Type B pancreatic cell (in vitro differentiated cells): ENCODE results near the gene AFF2. TPM values are rescaled to one million over a fixed set of nuclear protein-coding genes. Genes with fewer than 3 reads are reported as not detected.
A peak's percentile ranks its signal among the peaks of the same experiment; 100 is the strongest.

ENCODE experiments used
- DNase-seq: peaks from one replicate; pipeline ENCODE4 v3.0.0; 2021; ENCODE audit warnings: mixed read lengths; ENCODE audit not compliant: unreplicated experiment; ENCODE audit errors: extremely low spot score
- H3K27ac Mint-ChIP-seq: 2 replicates; pipeline ENCODE4 v1.8.0; 2021; ENCODE audit warnings: mild to moderate bottlenecking, mixed read lengths
- H3K27me3 Mint-ChIP-seq: 2 replicates; pipeline ENCODE4 v1.8.0; 2021; ENCODE audit warnings: mixed read lengths
- H3K36me3 Mint-ChIP-seq: 2 replicates; pipeline ENCODE4 v1.8.0; 2021; ENCODE audit warnings: mixed read lengths
- H3K4me1 Mint-ChIP-seq: one replicate; pipeline ENCODE4 v1.8.0; 2021; ENCODE audit warnings: mixed read lengths; ENCODE audit not compliant: unreplicated experiment
- H3K4me3 Mint-ChIP-seq: 2 replicates; pipeline ENCODE4 v1.8.0; 2021; ENCODE audit warnings: mild to moderate bottlenecking, mixed read lengths
- H3K9me3 Mint-ChIP-seq: 2 replicates; pipeline ENCODE4 v1.8.0; 2021; ENCODE audit warnings: mixed read lengths
- CTCF ChIP-seq: fragments of 200-600 bp; sonication (generic); conservative IDR thresholded peaks from 2 replicates; pipeline ENCODE4 v1.5.0; 2021; ENCODE audit warnings: antibody characterized with exemption, mild to moderate bottlenecking
- total RNA-seq: library from RNA; stranded (reverse); gene quantifications from 2 replicates; pipeline ENCODE4 v1.2.1, GENCODE V29; 2021; ENCODE audit warnings: low replicate concordance

Gene AFF2
- total RNA-seq, 1 donor from 2014 or later = 21.3 TPM

- TF ChIP-seq CTCF = no peak
- peaks cover 7% of the 10 kb centered on the region for H3K4me1 Mint-ChIP-seq
- no peak overlapping the region for H3K27ac Mint-ChIP-seq
- no peaks in the 10 kb centered on the region for H3K36me3 Mint-ChIP-seq
- DNase-seq = no peak
- no peaks in the 10 kb centered on the region for H3K9me3 Mint-ChIP-seq
- H3K27me3 Mint-ChIP-seq = no peaks in the 10 kb centered on the region
- H3K4me3 Mint-ChIP-seq = no peak overlapping the region
Measured at GRCh38 chrX:148517176-148517575, 16.8 kb downstream of the AFF2 start.

- H3K27ac Mint-ChIP-seq = no peak overlapping the region
- no peak for TF ChIP-seq CTCF
- DNase-seq = no peak
- H3K4me3 Mint-ChIP-seq = no peak overlapping the region
- H3K4me1 Mint-ChIP-seq = peaks cover 7% of the 10 kb centered on the region
- no peaks in the 10 kb centered on the region for H3K36me3 Mint-ChIP-seq
- H3K27me3 Mint-ChIP-seq = no peaks in the 10 kb centered on the region
- no peaks in the 10 kb centered on the region for H3K9me3 Mint-ChIP-seq
Measured at GRCh38 chrX:148522006-148522405, 21.6 kb downstream of the AFF2 start.

GRCh38 chrX:148523303-148524080 lies 23.1 kb downstream of the AFF2 start:
- Mint-ChIP-seq H3K4me3 (no peak overlapping the region), H3K27me3 (no peaks in the 10 kb centered on the region), H3K36me3 (no peaks in the 10 kb centered on the region), H3K4me1 (peaks cover 2% of the 10 kb centered on the region), H3K9me3 (no peaks in the 10 kb centered on the region), H3K27ac (no peak overlapping the region)
- no peak for DNase-seq
- TF ChIP-seq CTCF = no peak

- H3K27me3 Mint-ChIP-seq = no peaks in the 10 kb centered on the region
- H3K36me3 Mint-ChIP-seq = no peaks in the 10 kb centered on the region
- peak; percentile 80 for TF ChIP-seq CTCF
- H3K27ac Mint-ChIP-seq = no peak overlapping the region
- no peak for DNase-seq
- H3K4me1 Mint-ChIP-seq = no peaks in the 10 kb centered on the region
- H3K4me3 Mint-ChIP-seq = no peak overlapping the region
- no peaks in the 10 kb centered on the region for H3K9me3 Mint-ChIP-seq
Measured at GRCh38 chrX:148530464-148531077, 30.2 kb downstream of the AFF2 start.

- Mint-ChIP-seq H3K27ac (no peak overlapping the region), H3K4me1 (no peaks in the 10 kb centered on the region), H3K9me3 (no peaks in the 10 kb centered on the region), H3K36me3 (no peaks in the 10 kb centered on the region), H3K27me3 (no peaks in the 10 kb centered on the region), H3K4me3 (no peak overlapping the region)
- DNase-seq = no peak
- TF ChIP-seq CTCF = no peak
Measured at GRCh38 chrX:148534291-148534690, 33.9 kb downstream of the AFF2 start.
